ENCODE data around the gene DUSP1.
"Not testable (repeated sequence)": the region's sequence is repeated elsewhere in the genome, so short reads cannot be mapped to it uniquely, and the experiment has no call there.

The DUSP1 gene

GRCh38 chr5:172815631-172816030, 44.6 kb upstream of the DUSP1 start:
- no peak for DNase-seq (ENCODE audit: low read depth)
- TF ChIP-seq, protein P1, sequence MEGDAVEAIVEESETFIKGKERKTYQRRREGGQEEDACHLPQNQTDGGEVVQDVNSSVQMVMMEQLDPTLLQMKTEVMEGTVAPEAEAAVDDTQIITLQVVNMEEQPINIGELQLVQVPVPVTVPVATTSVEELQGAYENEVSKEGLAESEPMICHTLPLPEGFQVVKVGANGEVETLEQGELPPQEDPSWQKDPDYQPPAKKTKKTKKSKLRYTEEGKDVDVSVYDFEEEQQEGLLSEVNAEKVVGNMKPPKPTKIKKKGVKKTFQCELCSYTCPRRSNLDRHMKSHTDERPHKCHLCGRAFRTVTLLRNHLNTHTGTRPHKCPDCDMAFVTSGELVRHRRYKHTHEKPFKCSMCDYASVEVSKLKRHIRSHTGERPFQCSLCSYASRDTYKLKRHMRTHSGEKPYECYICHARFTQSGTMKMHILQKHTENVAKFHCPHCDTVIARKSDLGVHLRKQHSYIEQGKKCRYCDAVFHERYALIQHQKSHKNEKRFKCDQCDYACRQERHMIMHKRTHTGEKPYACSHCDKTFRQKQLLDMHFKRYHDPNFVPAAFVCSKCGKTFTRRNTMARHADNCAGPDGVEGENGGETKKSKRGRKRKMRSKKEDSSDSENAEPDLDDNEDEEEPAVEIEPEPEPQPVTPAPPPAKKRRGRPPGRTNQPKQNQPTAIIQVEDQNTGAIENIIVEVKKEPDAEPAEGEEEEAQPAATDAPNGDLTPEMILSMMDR (IDR thresholded peaks at IDR 0.05; ENCODE audit: control insufficient read depth, insufficient read depth, low read depth, low read length, missing control alignments), result no peak
- no peak overlapping the region for H3K4me3 ChIP-seq (ENCODE audit: control insufficient read depth, low read depth, low read length)

- H3K4me3 ChIP-seq (ENCODE audit: control insufficient read depth, low read depth, low read length); DNase-seq (ENCODE audit: low read depth): not testable (repeated sequence)
These were observed 40.0 kb upstream of the DUSP1 start for GRCh38 chr5:172810996-172811395.

DNA sequence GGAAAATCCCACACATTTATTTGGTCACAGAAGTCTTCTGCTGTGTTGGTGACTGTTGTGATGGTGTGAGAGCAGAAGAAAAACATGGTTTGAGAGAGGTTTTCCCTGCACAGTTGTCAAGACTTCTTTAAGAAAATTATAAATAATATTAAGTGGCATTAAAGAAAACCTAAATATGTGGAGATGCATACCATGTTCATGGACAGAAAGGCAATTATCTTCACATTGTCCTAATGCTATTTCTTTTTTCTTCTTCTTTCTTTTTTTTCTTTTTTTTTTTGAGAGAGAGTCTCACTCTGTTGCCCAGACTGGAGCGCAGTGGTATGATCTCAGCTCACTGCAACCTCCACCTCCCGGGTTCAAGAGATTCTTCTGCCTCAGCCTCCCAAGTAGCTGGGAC, 38.8 kb upstream of the DUSP1 start:
- TF ChIP-seq, protein P1 (IDR thresholded peaks at IDR 0.05; ENCODE audit: control insufficient read depth, insufficient read depth, low read depth, low read length, missing control alignments), result no peak
- DNase-seq (ENCODE audit: low read depth), result no peak
- no peak overlapping the region for H3K4me3 ChIP-seq (ENCODE audit: control insufficient read depth, low read depth, low read length)

DNA sequence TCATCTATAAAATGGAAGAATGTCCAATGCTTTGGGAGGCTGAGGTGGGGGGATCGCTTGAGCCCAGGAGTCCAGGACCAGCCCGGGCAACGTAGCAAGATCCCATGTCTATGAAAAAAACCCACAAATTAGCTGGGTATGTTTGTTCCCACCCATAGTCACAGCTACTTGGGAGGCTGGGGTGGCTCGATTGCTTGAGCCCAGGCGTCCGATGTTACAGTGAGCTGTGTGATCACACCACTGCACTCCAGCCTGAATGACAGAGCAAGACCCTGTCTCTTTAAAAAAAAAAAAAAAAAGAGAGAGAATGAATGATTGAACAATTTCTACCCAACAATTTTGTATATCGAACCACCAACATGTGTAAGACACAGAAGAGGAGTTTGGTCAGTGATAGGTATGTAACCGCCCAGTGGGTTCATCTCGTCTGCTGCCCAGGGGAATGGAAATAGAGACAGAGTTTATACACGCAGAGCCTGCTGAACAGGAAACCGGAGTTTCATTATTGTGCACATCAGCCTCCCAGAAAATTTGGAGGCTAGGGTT, 36.8 kb upstream of the DUSP1 start:
- no peak overlapping the region for H3K4me3 ChIP-seq (ENCODE audit: control insufficient read depth, low read depth, low read length)
- TF ChIP-seq, protein P1 (IDR thresholded peaks at IDR 0.05; ENCODE audit: control insufficient read depth, insufficient read depth, low read depth, low read length, missing control alignments), result no peak

DNA sequence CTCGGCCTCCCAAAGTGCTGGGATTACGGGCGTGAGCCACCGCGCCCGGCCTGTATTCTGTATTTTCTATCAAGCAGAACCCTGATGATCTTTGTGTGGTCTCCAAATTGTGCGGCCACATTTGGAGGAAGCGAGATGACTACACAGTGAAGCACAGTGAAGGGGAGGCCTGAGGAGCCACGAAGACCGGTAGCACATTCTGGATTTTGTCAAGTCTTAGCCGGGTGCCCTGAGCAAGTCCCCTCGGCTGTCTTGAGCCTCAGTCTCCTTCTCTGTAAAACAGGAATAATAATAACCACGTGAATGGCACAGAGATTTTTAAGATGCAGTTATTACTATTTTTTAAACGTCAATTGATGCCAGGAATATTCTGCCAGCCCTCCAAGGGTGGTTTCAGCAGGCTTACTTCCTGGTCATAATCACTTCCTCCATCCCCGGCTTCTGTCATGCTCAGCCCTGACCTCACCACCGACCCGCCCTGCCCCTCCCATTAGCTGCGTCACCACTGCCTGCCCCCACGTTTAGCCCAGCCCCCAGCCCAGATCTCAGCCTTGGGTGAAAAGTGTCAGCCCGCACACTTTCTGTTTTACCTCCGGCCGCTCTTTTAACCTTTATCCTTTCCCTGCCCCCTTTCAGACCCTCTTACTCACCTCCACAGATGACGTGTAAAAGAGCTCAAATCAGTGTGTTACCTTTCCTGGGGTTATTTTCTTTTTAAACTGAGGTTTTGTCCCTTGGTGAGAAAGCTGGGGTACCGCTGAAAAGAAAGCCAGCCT, 36.1 kb upstream of the DUSP1 start:
- TF ChIP-seq, protein P1 (IDR thresholded peaks at IDR 0.05; ENCODE audit: control insufficient read depth, insufficient read depth, low read depth, low read length, missing control alignments), result no peak
- DNase-seq (ENCODE audit: low read depth), result no peak
- no peak overlapping the region for H3K4me3 ChIP-seq (ENCODE audit: control insufficient read depth, low read depth, low read length)

More for the DNA sequence above, 36.8 kb upstream of the DUSP1 start:
- DNase-seq (ENCODE audit: low read depth), result no peak

GRCh38 chr5:172805736-172806255, 34.8 kb upstream of the DUSP1 start:
- no peak overlapping the region for H3K4me3 ChIP-seq (ENCODE audit: control insufficient read depth, low read depth, low read length)
- TF ChIP-seq, protein P1 (IDR thresholded peaks at IDR 0.05; ENCODE audit: control insufficient read depth, insufficient read depth, low read depth, low read length, missing control alignments), result no peak
- DNase-seq (ENCODE audit: low read depth), result no peak

DNA sequence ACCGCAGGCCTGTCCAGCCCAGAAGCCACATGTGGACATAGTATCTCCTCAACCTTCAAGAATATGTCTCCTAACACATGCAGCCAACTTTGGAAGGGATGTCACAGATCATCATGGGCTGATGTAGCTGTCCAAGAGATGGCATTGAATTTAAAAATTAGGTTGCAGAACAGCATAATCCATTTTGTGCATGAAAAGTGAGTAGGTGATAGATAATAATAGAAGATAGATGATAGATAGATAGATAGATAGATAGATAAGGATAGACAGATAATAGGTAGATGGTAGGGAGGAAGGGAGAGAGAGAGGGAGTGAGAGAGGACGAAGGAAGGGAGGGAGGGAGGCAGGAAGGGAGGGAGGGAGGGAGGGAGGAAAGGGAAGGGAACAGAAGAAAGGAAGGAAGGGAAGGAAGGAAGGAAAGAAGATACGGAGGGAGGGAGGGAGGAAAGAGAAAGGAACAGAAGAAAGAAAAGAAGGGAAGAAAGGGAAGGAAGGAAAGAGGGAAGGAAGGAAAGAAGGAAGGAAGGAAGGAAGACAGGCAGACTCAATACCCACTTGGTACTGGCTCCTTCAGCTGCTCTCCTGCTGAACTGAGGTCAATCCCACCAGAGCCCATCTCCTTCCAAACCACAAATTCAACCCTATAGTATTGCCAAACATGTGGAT, 34.2 kb upstream of the DUSP1 start:
- DNase-seq (ENCODE audit: low read depth), result no peak
- no peak overlapping the region for H3K4me3 ChIP-seq (ENCODE audit: control insufficient read depth, low read depth, low read length)
- TF ChIP-seq, protein P1 (IDR thresholded peaks at IDR 0.05; ENCODE audit: control insufficient read depth, insufficient read depth, low read depth, low read length, missing control alignments), result no peak
